SK-N-SH treated with all-trans-retinoic acid at 6 μM for 48 hours (cell line): Measurements from ENCODE around the gene BABAM2.

ENCODE experiments used
- ATAC-seq: fragments of 200-7000 bp; cut with Tn5 transposase; 3 replicates; pipeline ENCODE4 v1.9.1; 2020; ENCODE audit warnings: mild to moderate bottlenecking, moderate library complexity
- ARNTL ChIP-seq: fragments of 450-650 bp; formaldehyde crosslinking; IDR thresholded peaks from 2 replicates; pipeline ENCODE4 v1.5.0; 2020; ENCODE audit warnings: low read depth, mild to moderate bottlenecking, moderate library complexity, borderline replicate concordance
- BACH2 ChIP-seq: fragments of 250-450 bp; sonication (Bioruptor Pico); IDR thresholded peaks from 2 replicates; pipeline ENCODE4 v1.9.0; 2021; ENCODE audit warnings: mild to moderate bottlenecking, borderline replicate concordance
- CSDC2 ChIP-seq: fragments of 250-450 bp; sonication (Bioruptor Pico); IDR thresholded peaks from 2 replicates; pipeline ENCODE4 v1.5.0; 2020; ENCODE audit warnings: mild to moderate bottlenecking, moderate library complexity
- CSRNP3 ChIP-seq: fragments of 250-450 bp; sonication (Bioruptor Pico); IDR thresholded peaks from 2 replicates; pipeline ENCODE4 v1.5.1; 2021; ENCODE audit warnings: mild to moderate bottlenecking, moderate library complexity
- ESRRG ChIP-seq: fragments of 250-450 bp; sonication (Bioruptor Pico); IDR thresholded peaks from 2 replicates; pipeline ENCODE4 v1.6.1; 2021; ENCODE audit warnings: mild to moderate bottlenecking
- GLIS3 ChIP-seq: fragments of 250-450 bp; sonication (Bioruptor Pico); IDR thresholded peaks from 2 replicates; pipeline ENCODE4 v1.5.0; 2020; ENCODE audit warnings: mild to moderate bottlenecking, moderate library complexity
- OSR1 ChIP-seq: fragments of 250-450 bp; sonication (Bioruptor Pico); IDR thresholded peaks from 2 replicates; pipeline ENCODE4 v1.8.0; 2022; ENCODE audit warnings: moderate library complexity, mild to moderate bottlenecking, inconsistent platforms
- RARB ChIP-seq: fragments of 250-450 bp; sonication (Bioruptor Pico); IDR thresholded peaks from 2 replicates; pipeline ENCODE4 v1.8.0; 2021; ENCODE audit warnings: mild to moderate bottlenecking, moderate library complexity
- SNAI2 ChIP-seq: fragments of 250-450 bp; sonication (Bioruptor Pico); IDR thresholded peaks from 2 replicates; pipeline ENCODE4 v1.5.0; 2020; ENCODE audit warnings: mild to moderate bottlenecking, moderate library complexity
- TCF4 ChIP-seq: fragments of 250-450 bp; sonication (Bioruptor Pico); IDR thresholded peaks from 2 replicates; pipeline ENCODE4 v1.8.0; 2021; ENCODE audit warnings: mild to moderate bottlenecking, moderate library complexity, borderline replicate concordance
- TOX ChIP-seq: fragments of 250-450 bp; sonication (Bioruptor Pico); IDR thresholded peaks from 2 replicates; pipeline ENCODE4 v1.8.0; 2021; ENCODE audit warnings: mild to moderate bottlenecking, moderate library complexity, borderline replicate concordance
- ZC3H10 ChIP-seq: fragments of 250-450 bp; sonication (Bioruptor Pico); IDR thresholded peaks from 2 replicates; pipeline ENCODE4 v1.5.1; 2021; ENCODE audit warnings: mild to moderate bottlenecking, moderate library complexity
- ZFP3 ChIP-seq: fragments of 250-450 bp; sonication (Bioruptor Pico); IDR thresholded peaks from 2 replicates; pipeline ENCODE4 v1.5.0; 2020; ENCODE audit warnings: mild to moderate bottlenecking, moderate library complexity
- ZNF565 ChIP-seq: fragments of 450-650 bp; formaldehyde crosslinking; conservative IDR thresholded peaks from 2 replicates; pipeline ENCODE4 v1.5.0; 2020; ENCODE audit warnings: low read depth, mild to moderate bottlenecking, moderate library complexity
- ZNF70 ChIP-seq: fragments of 450-650 bp; formaldehyde crosslinking; IDR thresholded peaks from 2 replicates; pipeline ENCODE4 v1.5.0; 2020; ENCODE audit warnings: mild to moderate bottlenecking, moderate library complexity
- ZNF8 ChIP-seq: fragments of 450-650 bp; formaldehyde crosslinking; IDR thresholded peaks from 2 replicates; pipeline ENCODE4 v1.5.0; 2020; ENCODE audit warnings: mild to moderate bottlenecking, moderate library complexity
- TF ChIP-seq, protein P1 (sequence below): fragments of 250-450 bp; sonication (Bioruptor Pico); IDR thresholded peaks from 2 replicates; pipeline ENCODE4 v1.5.0; 2020; ENCODE audit warnings: mild to moderate bottlenecking, moderate library complexity
- TF ChIP-seq, protein P2 (sequence below): fragments of 250-450 bp; sonication (Bioruptor Pico); IDR thresholded peaks from 2 replicates; pipeline ENCODE4 v1.8.0; 2020; ENCODE audit warnings: mild to moderate bottlenecking, moderate library complexity, borderline replicate concordance
- TF ChIP-seq, protein P3 (sequence below): fragments of 250-450 bp; sonication (Bioruptor Pico); IDR thresholded peaks from 2 replicates; pipeline ENCODE4 v1.8.0; 2021; ENCODE audit warnings: low read depth, mild to moderate bottlenecking, moderate library complexity, borderline replicate concordance
- TF ChIP-seq, protein P4 (sequence below): fragments of 250-450 bp; sonication (Bioruptor Pico); IDR thresholded peaks from 2 replicates; pipeline ENCODE4 v1.5.1; 2020; ENCODE audit warnings: low read depth, mild to moderate bottlenecking, moderate library complexity

The BABAM2 gene

DNA sequence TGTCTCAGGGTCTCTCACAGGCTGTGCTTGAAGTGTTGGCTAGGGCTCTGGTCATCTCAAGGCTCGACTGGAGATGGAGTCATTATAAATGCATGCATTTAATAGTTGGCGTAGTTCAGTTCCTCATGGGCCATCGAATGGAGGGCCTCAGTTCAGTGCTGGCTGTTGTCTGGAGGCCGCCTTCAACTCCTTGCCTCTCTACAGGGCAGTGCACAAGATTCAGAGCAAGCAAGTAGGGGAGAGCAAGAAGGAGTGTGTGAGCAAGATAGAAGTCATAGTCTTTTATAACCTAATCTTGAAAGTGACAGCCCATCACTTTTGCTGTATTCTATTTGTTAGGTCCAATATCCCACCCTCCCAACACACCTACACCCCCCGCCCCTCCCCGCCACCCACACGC lies 137.5 kb downstream of the BABAM2 start:
- TF ChIP-seq TCF4 (no peak), ZC3H10 (CRISPR knock-in tag) (no peak), SNAI2 (CRISPR knock-in tag) (no peak), CSRNP3 (CRISPR knock-in tag) (no peak), ESRRG (CRISPR knock-in tag) (no peak), ZFP3 (no peak)
- TF ChIP-seq, protein P1, sequence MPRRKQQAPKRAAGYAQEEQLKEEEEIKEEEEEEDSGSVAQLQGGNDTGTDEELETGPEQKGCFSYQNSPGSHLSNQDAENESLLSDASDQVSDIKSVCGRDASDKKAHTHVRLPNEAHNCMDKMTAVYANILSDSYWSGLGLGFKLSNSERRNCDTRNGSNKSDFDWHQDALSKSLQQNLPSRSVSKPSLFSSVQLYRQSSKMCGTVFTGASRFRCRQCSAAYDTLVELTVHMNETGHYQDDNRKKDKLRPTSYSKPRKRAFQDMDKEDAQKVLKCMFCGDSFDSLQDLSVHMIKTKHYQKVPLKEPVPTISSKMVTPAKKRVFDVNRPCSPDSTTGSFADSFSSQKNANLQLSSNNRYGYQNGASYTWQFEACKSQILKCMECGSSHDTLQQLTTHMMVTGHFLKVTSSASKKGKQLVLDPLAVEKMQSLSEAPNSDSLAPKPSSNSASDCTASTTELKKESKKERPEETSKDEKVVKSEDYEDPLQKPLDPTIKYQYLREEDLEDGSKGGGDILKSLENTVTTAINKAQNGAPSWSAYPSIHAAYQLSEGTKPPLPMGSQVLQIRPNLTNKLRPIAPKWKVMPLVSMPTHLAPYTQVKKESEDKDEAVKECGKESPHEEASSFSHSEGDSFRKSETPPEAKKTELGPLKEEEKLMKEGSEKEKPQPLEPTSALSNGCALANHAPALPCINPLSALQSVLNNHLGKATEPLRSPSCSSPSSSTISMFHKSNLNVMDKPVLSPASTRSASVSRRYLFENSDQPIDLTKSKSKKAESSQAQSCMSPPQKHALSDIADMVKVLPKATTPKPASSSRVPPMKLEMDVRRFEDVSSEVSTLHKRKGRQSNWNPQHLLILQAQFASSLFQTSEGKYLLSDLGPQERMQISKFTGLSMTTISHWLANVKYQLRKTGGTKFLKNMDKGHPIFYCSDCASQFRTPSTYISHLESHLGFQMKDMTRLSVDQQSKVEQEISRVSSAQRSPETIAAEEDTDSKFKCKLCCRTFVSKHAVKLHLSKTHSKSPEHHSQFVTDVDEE (CRISPR knock-in tag), result no peak
- no peak for ATAC-seq

DNA sequence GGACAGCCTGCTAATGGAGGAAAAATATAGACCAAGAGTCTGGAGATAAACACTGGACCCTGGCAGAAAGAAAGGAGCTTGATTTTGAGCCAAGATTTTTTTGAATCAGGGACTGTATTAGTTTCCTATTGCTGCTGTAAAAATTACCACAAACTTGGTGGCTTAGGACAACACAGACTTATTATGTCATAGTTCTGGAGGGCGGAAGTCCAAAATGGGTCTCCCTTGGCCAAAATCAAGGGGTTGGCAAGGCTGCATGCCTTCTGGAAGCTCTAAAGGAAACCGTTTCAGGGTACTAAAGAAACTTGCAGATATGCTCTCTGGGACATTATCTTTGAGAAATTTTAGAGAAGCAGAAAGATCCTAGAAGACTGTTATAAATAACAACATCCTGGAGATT lies 140.1 kb downstream of the BABAM2 start:
- ATAC-seq, result no peak
- TF ChIP-seq, protein P2, sequence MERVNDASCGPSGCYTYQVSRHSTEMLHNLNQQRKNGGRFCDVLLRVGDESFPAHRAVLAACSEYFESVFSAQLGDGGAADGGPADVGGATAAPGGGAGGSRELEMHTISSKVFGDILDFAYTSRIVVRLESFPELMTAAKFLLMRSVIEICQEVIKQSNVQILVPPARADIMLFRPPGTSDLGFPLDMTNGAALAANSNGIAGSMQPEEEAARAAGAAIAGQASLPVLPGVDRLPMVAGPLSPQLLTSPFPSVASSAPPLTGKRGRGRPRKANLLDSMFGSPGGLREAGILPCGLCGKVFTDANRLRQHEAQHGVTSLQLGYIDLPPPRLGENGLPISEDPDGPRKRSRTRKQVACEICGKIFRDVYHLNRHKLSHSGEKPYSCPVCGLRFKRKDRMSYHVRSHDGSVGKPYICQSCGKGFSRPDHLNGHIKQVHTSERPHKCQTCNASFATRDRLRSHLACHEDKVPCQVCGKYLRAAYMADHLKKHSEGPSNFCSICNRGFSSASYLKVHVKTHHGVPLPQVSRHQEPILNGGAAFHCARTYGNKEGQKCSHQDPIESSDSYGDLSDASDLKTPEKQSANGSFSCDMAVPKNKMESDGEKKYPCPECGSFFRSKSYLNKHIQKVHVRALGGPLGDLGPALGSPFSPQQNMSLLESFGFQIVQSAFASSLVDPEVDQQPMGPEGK (CRISPR knock-in tag), result no peak
- TF ChIP-seq ARNTL (no peak), ZNF70 (CRISPR knock-in tag) (no peak), TCF4 (no peak), ESRRG (CRISPR knock-in tag) (no peak), SNAI2 (CRISPR knock-in tag) (no peak), GLIS3 (CRISPR knock-in tag) (no peak), CSDC2 (CRISPR knock-in tag) (no peak), BACH2 (CRISPR knock-in tag) (no peak), ZNF8 (no peak), ZFP3 (no peak)
- TF ChIP-seq, protein P3, sequence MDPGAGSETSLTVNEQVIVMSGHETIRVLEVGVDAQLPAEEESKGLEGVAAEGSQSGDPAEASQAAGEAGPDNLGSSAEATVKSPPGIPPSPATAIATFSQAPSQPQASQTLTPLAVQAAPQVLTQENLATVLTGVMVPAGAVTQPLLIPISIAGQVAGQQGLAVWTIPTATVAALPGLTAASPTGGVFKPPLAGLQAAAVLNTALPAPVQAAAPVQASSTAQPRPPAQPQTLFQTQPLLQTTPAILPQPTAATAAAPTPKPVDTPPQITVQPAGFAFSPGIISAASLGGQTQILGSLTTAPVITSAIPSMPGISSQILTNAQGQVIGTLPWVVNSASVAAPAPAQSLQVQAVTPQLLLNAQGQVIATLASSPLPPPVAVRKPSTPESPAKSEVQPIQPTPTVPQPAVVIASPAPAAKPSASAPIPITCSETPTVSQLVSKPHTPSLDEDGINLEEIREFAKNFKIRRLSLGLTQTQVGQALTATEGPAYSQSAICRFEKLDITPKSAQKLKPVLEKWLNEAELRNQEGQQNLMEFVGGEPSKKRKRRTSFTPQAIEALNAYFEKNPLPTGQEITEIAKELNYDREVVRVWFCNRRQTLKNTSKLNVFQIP, result no peak

DNA sequence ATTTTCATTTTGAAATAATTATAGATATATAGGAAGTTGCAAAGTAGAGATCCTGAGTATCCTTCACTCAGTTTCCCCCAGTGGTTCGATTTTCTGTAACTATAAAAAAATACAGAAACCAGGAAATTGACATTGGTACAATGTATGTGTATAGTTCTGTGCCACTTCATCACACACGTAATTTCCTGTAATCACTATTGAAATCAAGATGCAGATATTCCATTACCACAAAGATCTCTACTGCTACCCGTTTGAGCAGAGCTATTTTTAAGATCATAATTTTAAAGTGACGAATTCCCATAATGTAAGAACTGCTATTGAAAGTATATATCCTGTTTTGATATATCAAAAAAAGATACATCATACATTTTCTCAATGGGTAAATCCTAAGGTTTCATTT lies 142.3 kb downstream of the BABAM2 start:
- no peak for ATAC-seq
- TF ChIP-seq GLIS3 (CRISPR knock-in tag) (no peak), RARB (no peak), TOX (no peak), TCF4 (no peak), ZNF565 (CRISPR knock-in tag) (no peak), ARNTL (no peak), CSRNP3 (CRISPR knock-in tag) (no peak), OSR1 (no peak), ZNF8 (no peak), BACH2 (CRISPR knock-in tag) (no peak), ZNF70 (CRISPR knock-in tag) (no peak), ZFP3 (no peak)
- TF ChIP-seq, protein P3, result no peak
- TF ChIP-seq, protein P4, sequence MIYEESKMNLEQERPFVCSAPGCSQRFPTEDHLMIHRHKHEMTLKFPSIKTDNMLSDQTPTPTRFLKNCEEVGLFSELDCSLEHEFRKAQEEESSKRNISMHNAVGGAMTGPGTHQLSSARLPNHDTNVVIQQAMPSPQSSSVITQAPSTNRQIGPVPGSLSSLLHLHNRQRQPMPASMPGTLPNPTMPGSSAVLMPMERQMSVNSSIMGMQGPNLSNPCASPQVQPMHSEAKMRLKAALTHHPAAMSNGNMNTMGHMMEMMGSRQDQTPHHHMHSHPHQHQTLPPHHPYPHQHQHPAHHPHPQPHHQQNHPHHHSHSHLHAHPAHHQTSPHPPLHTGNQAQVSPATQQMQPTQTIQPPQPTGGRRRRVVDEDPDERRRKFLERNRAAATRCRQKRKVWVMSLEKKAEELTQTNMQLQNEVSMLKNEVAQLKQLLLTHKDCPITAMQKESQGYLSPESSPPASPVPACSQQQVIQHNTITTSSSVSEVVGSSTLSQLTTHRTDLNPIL (CRISPR knock-in tag), result no peak
- TF ChIP-seq, protein P2 (CRISPR knock-in tag), result no peak
